Neural cell (in vitro differentiated cells): ENCODE measurements around the gene RALB.

Experiments used
- CTCF ChIP-seq: fragments of 450-650 bp; IDR thresholded peaks from 2 replicates; pipeline ENCODE4 v1.5.1; 2014; ENCODE audit warnings: antibody characterized with exemption, mild to moderate bottlenecking, moderate library complexity; ENCODE audit not compliant: poor library complexity, severe bottlenecking
- EP300 ChIP-seq: fragments of 450-650 bp; conservative IDR thresholded peaks from 2 replicates; pipeline ENCODE4 v1.6.1; 2014; ENCODE audit warnings: antibody characterized with exemption, mild to moderate bottlenecking, moderate library complexity; ENCODE audit not compliant: poor library complexity, severe bottlenecking
- EZH2 ChIP-seq: fragments of 200-600, 300-800 bp; shearing (Covaris generic), sonication (generic); IDR thresholded peaks from 2 replicates; pipeline ENCODE4 v1.6.1; 2014; ENCODE audit warnings: antibody characterized with exemption, low read length, borderline replicate concordance, mild to moderate bottlenecking; ENCODE audit not compliant: insufficient read depth, poor library complexity, severe bottlenecking
- MXI1 ChIP-seq: fragments of 450-650 bp; conservative IDR thresholded peaks from 2 replicates; pipeline ENCODE4 v1.6.1; 2014; ENCODE audit warnings: antibody characterized with exemption, mild to moderate bottlenecking; ENCODE audit not compliant: poor library complexity, severe bottlenecking
- POLR2AphosphoS5 ChIP-seq: IDR thresholded peaks from 2 replicates; pipeline ENCODE4 v1.6.1; 2012
- SMC3 ChIP-seq: fragments of 450-650 bp; conservative IDR thresholded peaks from 2 replicates; pipeline ENCODE4 v1.6.1; 2014; ENCODE audit warnings: antibody characterized with exemption, mild to moderate bottlenecking, moderate library complexity; ENCODE audit not compliant: poor library complexity
- TAF1 ChIP-seq: IDR thresholded peaks from 2 replicates; pipeline ENCODE4 v1.6.1; 2012; ENCODE audit warnings: low read depth

GRCh38 chr2:120279708-120280107 lies 27.1 kb downstream of the RALB start:
- TF ChIP-seq EZH2 (no peak), CTCF (no peak), EP300 (no peak), MXI1 (no peak), SMC3 (no peak), TAF1 (no peak), POLR2AphosphoS5 (no peak)
